ENCODE data around the gene FSTL4. TPM values are rescaled to one million over a fixed set of nuclear protein-coding genes. Genes with fewer than 3 reads are reported as not detected.

FSTL4 gene
- total RNA-seq, 1 donor from 2014 or later = not detected

DNA sequence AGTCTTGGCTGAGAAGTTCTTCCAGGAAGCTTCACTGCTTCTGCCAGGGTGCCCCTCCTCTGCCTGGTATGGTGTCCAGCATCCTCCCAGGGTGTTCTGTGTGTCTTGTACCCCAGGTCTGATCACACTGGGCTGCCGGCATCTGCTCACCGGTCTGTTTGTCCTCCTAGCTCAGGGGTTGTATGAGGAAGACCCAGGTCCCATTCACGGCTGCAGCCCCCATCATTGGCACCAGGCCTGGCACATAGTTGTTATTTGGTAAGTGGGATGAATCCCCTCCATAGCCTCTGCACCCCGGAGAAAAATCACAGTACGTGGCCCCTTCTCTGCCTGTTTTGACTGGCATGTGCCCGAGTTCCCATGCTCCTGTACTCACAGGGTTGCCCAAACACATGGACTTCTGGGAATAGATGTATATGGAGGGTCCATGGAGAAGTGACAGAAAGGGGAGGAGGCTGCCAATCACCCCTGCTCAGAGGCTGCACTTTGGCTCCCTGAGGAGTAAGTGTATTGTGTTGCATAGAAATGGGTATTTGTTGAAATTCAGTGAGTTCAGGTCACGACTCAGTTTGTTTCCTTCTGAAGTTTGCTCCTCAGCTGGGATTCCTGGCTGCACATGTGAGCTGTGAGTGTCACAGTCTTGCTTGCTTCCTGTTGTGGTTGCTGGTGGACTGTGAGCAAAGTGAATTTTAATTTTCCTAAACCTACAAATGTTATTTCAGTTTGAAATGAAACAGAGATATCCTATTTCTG is 464.4 kb downstream of the FSTL4 start:
- ATAC-seq (ENCODE audit: poor library complexity) (no peak), DNase-seq (no peak)
- intact Hi-C loops (cut with DNase I) = no loop called here

- intact Hi-C loops (cut with DNase I) = no loop called here
- no peak for ATAC-seq (ENCODE audit: poor library complexity)
- no peak for DNase-seq
These were observed 464.9 kb downstream of the FSTL4 start for GRCh38 chr5:133147411-133147810.

Small RNA genes lying within 50 kb of the gene (microRNA-seq; reads per million reads assigned to microRNA genes)
- gene MIR1289-2 = not detected

All from Right ventricle myocardium superior (tissue), 1 donor.